K562 (cell line): ENCODE measurements around the gene CHEK2. TPM values are rescaled to one million over a fixed set of nuclear protein-coding genes. Genes with fewer than 3 reads are reported as not detected.

ENCODE experiments used
- ATAC-seq: fragments of 200-7000 bp; cut with Tn5 transposase; 3 replicates; pipeline ENCODE4 v1.9.1; 2020; ENCODE audit warnings: moderate library complexity
- BruUV-seq: library from RNA; stranded (reverse); fragments of 400-500 nt; replicated peaks from 2 replicates; lab custom pipeline; 2021; lab: Mats Ljungman, UMichigan
- CTCF ChIA-PET: fragments of 300-600 bp; formaldehyde crosslinking; extraction: SDS; loops from one replicate; lab custom pipeline; 2021; ENCODE audit warnings: low intra/inter-chr PET ratio; lab: Yijun Ruan, JAX
- POLR2A ChIA-PET: fragments of 300-600, 350-650 bp; sonication (Branson Sonifier 250); formaldehyde crosslinking; extraction: SDS; loops from one replicate; lab custom pipeline; 2021; ENCODE audit warnings: antibody characterized with exemption, inconsistent platforms; lab: Yijun Ruan, JAX
- DNase-seq, 4 experiments: peaks; one replicate each; pipeline versions ENCODE4 v3.0.0 to v3.0.0-alpha.2; 2011 to 2018; ENCODE audit warnings: low spot score in 3 of 4, mixed read lengths in 3 of 4; ENCODE audit errors: extremely low read depth in 1 of 4
- FAIRE-seq: peaks from 2 replicates; lab custom pipeline; 2011; peaks lifted over from hg19 to GRCh38; lab: Jason Lieb, UNC
- H2AFZ ChIP-seq: 2 replicates; pipeline ENCODE4 v1.6.0; 2011; ENCODE audit warnings: low read depth, low read length, control low read depth, inconsistent platforms
- H3K27ac ChIP-seq: fragments of 200-600 bp; 3 replicates; pipeline ENCODE4 v1.8.0; 2011; ENCODE audit warnings: low read depth, mild to moderate bottlenecking, control low read depth, inconsistent platforms, low read length, moderate library complexity, mixed read lengths; ENCODE audit errors: extremely low read depth
- H3K27me3 ChIP-seq, 2 experiments: fragments of 300-600 bp in 1 of 2; 2 replicates in 1 of 2; 3 replicates in 1 of 2; pipeline versions ENCODE4 v1.6.0 to v1.8.0; 2011; ENCODE audit warnings: inconsistent platforms in 2 of 2, low read length in 2 of 2, mild to moderate bottlenecking in 1 of 2, mixed read lengths in 1 of 2, moderate library complexity in 1 of 2; ENCODE audit not compliant: control insufficient read depth in 2 of 2, insufficient read depth in 2 of 2
- H3K36me3 ChIP-seq: fragments of 300-600 bp; 3 replicates; pipeline ENCODE4 v1.8.0; 2011; ENCODE audit warnings: mild to moderate bottlenecking, low read length, inconsistent platforms; ENCODE audit not compliant: control insufficient read depth, insufficient read depth
- H3K4me1 ChIP-seq, 2 experiments: fragments of 200-600 bp in 1 of 2; replicated peaks in 1 of 2; 2 replicates in 1 of 2; 3 replicates in 1 of 2; pipeline versions ENCODE4 v1.5.1 to v1.8.0; 2011; ENCODE audit warnings: inconsistent platforms in 2 of 2, low read length in 2 of 2, mild to moderate bottlenecking in 1 of 2, mixed read lengths in 1 of 2, moderate library complexity in 1 of 2; ENCODE audit not compliant: control insufficient read depth in 2 of 2, insufficient read depth in 2 of 2
- H3K4me2 ChIP-seq: 2 replicates; pipeline ENCODE4 v1.6.1; 2011; ENCODE audit warnings: low read length, control low read depth, inconsistent platforms, mixed read lengths; ENCODE audit not compliant: insufficient read depth
- H3K4me3 ChIP-seq: fragments of 200-600 bp; sonication (generic), shearing (Covaris generic); 2 replicates; pipeline ENCODE4 v1.5.1; 2016; ENCODE audit warnings: control low read depth, inconsistent platforms
- H3K79me2 ChIP-seq: fragments of 200-600 bp; 3 replicates; pipeline ENCODE4 v1.8.0; 2011; ENCODE audit warnings: low read length, inconsistent platforms; ENCODE audit not compliant: control insufficient read depth, insufficient read depth
- H3K9ac ChIP-seq, 2 experiments: 2 replicates each; pipeline versions ENCODE4 v1.6.0 to v1.6.1; 2011; ENCODE audit warnings: low read depth in 2 of 2, low read length in 2 of 2, control low read depth in 1 of 2, inconsistent platforms in 1 of 2, mild to moderate bottlenecking in 1 of 2, mixed read lengths in 1 of 2; ENCODE audit not compliant: insufficient read depth in 1 of 2
- H3K9me1 ChIP-seq: one replicate; pipeline ENCODE4 v1.6.0; 2011; ENCODE audit warnings: inconsistent platforms, mild to moderate bottlenecking, low read length, moderate library complexity; ENCODE audit not compliant: control insufficient read depth, insufficient read depth
- H3K9me3 ChIP-seq: replicated peaks from 2 replicates; pipeline ENCODE4 v1.5.1; 2011; ENCODE audit warnings: low read depth, low read length, inconsistent platforms; ENCODE audit not compliant: control insufficient read depth, insufficient read depth
- H4K20me1 ChIP-seq: replicated peaks from 2 replicates; pipeline ENCODE4 v1.6.1; 2011; ENCODE audit warnings: low read length, inconsistent platforms, mixed read lengths; ENCODE audit not compliant: control insufficient read depth, insufficient read depth
- BCOR ChIP-seq: fragments of 450-650 bp; IDR thresholded peaks from 2 replicates; pipeline ENCODE4 v1.6.1; 2016
- E2F3 ChIP-seq: fragments of 250-450 bp; sonication (Bioruptor Pico); IDR thresholded peaks from 2 replicates; pipeline ENCODE4 v1.4.0; 2020; ENCODE audit warnings: mild to moderate bottlenecking
- FOS ChIP-seq: IDR thresholded peaks from 3 replicates; pipeline ENCODE4 v1.6.1; 2011; ENCODE audit not compliant: insufficient read length; ENCODE audit errors: extremely low read depth
- HCFC1 ChIP-seq: IDR thresholded peaks from 2 replicates; pipeline ENCODE4 v1.6.1; 2012; ENCODE audit warnings: low read depth, low read length, improper control_type of control experiment
- HMG20A ChIP-seq: fragments of 450-650 bp; formaldehyde crosslinking; conservative IDR thresholded peaks from 2 replicates; pipeline ENCODE4 v1.4.0; 2020; ENCODE audit warnings: mild to moderate bottlenecking, mixed read lengths
- MTA3 ChIP-seq: fragments of 450-650 bp; formaldehyde crosslinking; IDR thresholded peaks from 2 replicates; pipeline ENCODE4 v1.6.1; 2017; ENCODE audit warnings: mild to moderate bottlenecking, borderline replicate concordance
- NBN ChIP-seq: fragments of 450-650 bp; IDR thresholded peaks from 2 replicates; pipeline ENCODE4 v1.6.1; 2016; ENCODE audit warnings: low read depth, mild to moderate bottlenecking
- NFYB ChIP-seq: IDR thresholded peaks from 2 replicates; pipeline ENCODE4 v1.6.1; 2011; ENCODE audit warnings: mild to moderate bottlenecking, moderate library complexity; ENCODE audit not compliant: insufficient read length; ENCODE audit errors: extremely low read depth
- NR1H2 ChIP-seq: sonication (generic); formaldehyde crosslinking; IDR thresholded peaks from 2 replicates; pipeline ENCODE4 v1.4.0; 2020; ENCODE audit warnings: mild to moderate bottlenecking, missing genetic modification reagents
- RBM22 ChIP-seq: fragments of 200-400 bp; formaldehyde crosslinking; IDR thresholded peaks from 2 replicates; pipeline ENCODE4 v1.6.1; 2018; ENCODE audit warnings: low read length, low read depth; ENCODE audit not compliant: poor library complexity, severe bottlenecking
- RBM25 ChIP-seq: fragments of 200-400 bp; formaldehyde crosslinking; IDR thresholded peaks from 2 replicates; pipeline ENCODE4 v1.6.1; 2018; ENCODE audit warnings: low read length, low read depth, moderate library complexity; ENCODE audit not compliant: severe bottlenecking
- SRF ChIP-seq, 2 experiments: fragments of 250-450, 450-650 bp in 1 of 2; sonication (Bioruptor Pico) in 1 of 2; sonication (generic) in 1 of 2; formaldehyde crosslinking; IDR thresholded peaks; 2 replicates each; pipeline versions ENCODE4 v1.5.0 to v1.5.1; 2020 to 2022; ENCODE audit warnings: mild to moderate bottlenecking in 1 of 2, missing genetic modification reagents in 1 of 2
- ZBTB1 ChIP-seq: sonication (generic); formaldehyde crosslinking; IDR thresholded peaks from 2 replicates; pipeline ENCODE4 v1.8.1; 2023; ENCODE audit warnings: missing genetic modification reagents, low read depth, mild to moderate bottlenecking, borderline replicate concordance
- ZKSCAN1 ChIP-seq: fragments of 150-350 bp; IDR thresholded peaks from 2 replicates; pipeline ENCODE4 v1.6.1; 2016; ENCODE audit warnings: low read depth, low read length
- ZNF445 ChIP-seq: fragments of 250-450 bp; sonication (Bioruptor Pico); IDR thresholded peaks from 2 replicates; pipeline ENCODE4 v1.4.0; 2020; ENCODE audit warnings: low read depth, mild to moderate bottlenecking, moderate library complexity
- ZNF696 ChIP-seq: fragments of 250-450 bp; sonication (Bioruptor Pico); conservative IDR thresholded peaks from 2 replicates; pipeline ENCODE4 v1.4.0; 2020; ENCODE audit warnings: mild to moderate bottlenecking, moderate library complexity
- WGBS: fragments of 100-300 bp; shearing (Covaris generic); methylation state at CpG from one replicate; pipeline ENCODE4 v1.1.6; 2016; ENCODE audit warnings: low coverage, mixed read lengths; ENCODE audit not compliant: insufficient coverage; ENCODE audit errors: missing lambda C conversion rate; 5-methylcytosine and 5-hydroxymethylcytosine counted together
- in situ Hi-C: fragments of 300-500 bp; cut with MboI; formaldehyde crosslinking; loops from 4 replicates; pipeline ENCODE4 v1.15.0; 2018; ENCODE audit warnings: inconsistent platforms, mixed read lengths
- intact Hi-C: fragments of 100-400 bp; cut with micrococcal nuclease; formaldehyde crosslinking; loops from 2 replicates; pipeline ENCODE4 v1.14.2; 2022
- polyA plus RNA-seq, 8 experiments: library from polyadenylated mRNA; depleted of rRNA in 4 of 8; stranded (reverse) in 5 of 8; unstranded in 3 of 8; fragments of >200 nt; fragmentation: Nextera tagmentation in 2 of 8; fragmentation: Illumina TruSeq in 1 of 8; extraction: Ambion mirVana in 2 of 8; extraction: Trizol in 1 of 8; gene quantifications; 2 replicates each; pipeline versions ENCODE4 v1.2.1 to v1.2.3, GENCODE V29; 2011 to 2014; ENCODE audit warnings: inconsistent platforms in 1 of 8, missing spikeins in 1 of 8
- total RNA-seq, 7 experiments: library from RNA; depleted of rRNA in 6 of 7; stranded (reverse); fragments of >200 nt in 6 of 7; fragmentation: Illumina TruSeq in 2 of 7; extraction: Trizol in 2 of 7; gene quantifications; 2 replicates each; pipeline versions ENCODE4 v1.2.1 to v1.2.3, GENCODE V29; 2011 to 2021; ENCODE audit warnings: low replicate concordance in 1 of 7
- TF ChIP-seq, protein P1 (sequence below): fragments of 250-450 bp; sonication (Bioruptor Pico); IDR thresholded peaks from 2 replicates; pipeline ENCODE4 v1.5.0; 2021; ENCODE audit warnings: mild to moderate bottlenecking, borderline replicate concordance
- TF ChIP-seq, protein P2 (sequence below): sonication (generic); formaldehyde crosslinking; IDR thresholded peaks from 2 replicates; pipeline ENCODE4 v1.8.0; 2022; ENCODE audit warnings: missing genetic modification reagents, mild to moderate bottlenecking, borderline replicate concordance
- TF ChIP-seq, protein P3 (sequence below): fragments of 450-650 bp; formaldehyde crosslinking; IDR thresholded peaks from 2 replicates; pipeline ENCODE4 v1.4.0; 2020; ENCODE audit warnings: mild to moderate bottlenecking, moderate library complexity

The CHEK2 gene
- total and polyA plus RNA-seq, 9 of the 15 experiments (the other 6 are each of a cell fraction or from before 2014, with no cell fraction given): 28.7 to 102 (median 58.0) TPM

DNA sequence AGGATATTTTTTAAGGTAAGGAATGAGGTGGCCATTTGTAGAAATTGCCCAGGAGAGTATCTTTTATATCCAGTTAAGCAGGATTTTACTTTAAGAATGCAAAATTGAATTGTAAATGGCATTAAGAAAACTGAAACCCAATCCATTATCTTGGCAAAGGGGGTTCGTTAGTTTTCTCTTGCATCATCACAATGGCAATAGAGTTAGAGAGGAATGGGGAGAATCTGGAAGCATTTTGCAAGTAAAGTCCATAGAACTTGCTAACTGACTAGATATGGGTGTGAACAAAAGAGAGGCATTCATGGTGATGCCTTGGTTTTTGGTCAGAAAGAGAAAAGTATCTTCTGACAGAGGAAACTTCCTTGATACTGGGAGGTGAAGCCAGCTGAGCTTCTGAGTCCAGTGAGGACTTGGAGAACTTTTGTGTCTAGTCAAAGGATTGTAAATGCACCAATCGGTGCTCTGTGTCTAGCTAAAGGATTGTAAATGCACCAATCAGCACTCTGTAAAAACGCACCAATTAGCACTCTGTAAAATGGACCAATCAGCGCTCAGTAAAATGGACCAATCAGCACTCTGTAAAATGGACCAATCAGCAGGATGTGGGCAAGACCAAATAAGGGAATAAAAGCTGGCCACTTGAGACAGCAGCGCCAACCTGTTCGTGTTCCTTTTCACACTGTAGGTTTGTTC, 27.2 kb upstream of the CHEK2 start:
- BruUV-seq: no TSS peak
- peak overlapping the region; percentile 45; the same call in 1 of the 2 replicates for H2AFZ ChIP-seq
- intact Hi-C loops: no loop called here
- H3K79me2 ChIP-seq: peaks cover 14% of the 10 kb centered on the region
- no peak overlapping the region for H3K27ac ChIP-seq
- H3K9me3 ChIP-seq: no peaks in the 10 kb centered on the region
- CTCF ChIA-PET: no interaction called here
- no peak for DNase-seq
- H4K20me1 ChIP-seq: no peaks in the 10 kb centered on the region
- H3K9ac ChIP-seq: no peak overlapping the region
- 0 out of 3 replicates have a peak, but pooled peaks cover 3% of the 10 kb centered on the region for H3K36me3 ChIP-seq
- WGBS: 64% methylated on average over 6 of the region's 6 CpGs
- POLR2A ChIA-PET: no interaction called here
- peaks cover 3% of the 10 kb centered on the region in 2 experiments; a peak in 2 of 5 replicates for H3K4me1 ChIP-seq
- H3K4me3 ChIP-seq: no peak overlapping the region
- FAIRE-seq: no peak
- no peak overlapping the region for H3K4me2 ChIP-seq
- ATAC-seq: no peak
- H3K27me3 ChIP-seq: no peaks in the 10 kb centered on the region
- in situ Hi-C loops: no loop called here
- H3K9me1 ChIP-seq: no peaks in the 10 kb centered on the region
- no peak for TF ChIP-seq RBM22
- TF ChIP-seq BCOR: no peak
- no peak for TF ChIP-seq E2F3
- no peak for TF ChIP-seq NR1H2
- no peak for TF ChIP-seq NBN
- TF ChIP-seq ZBTB1 (CRISPR knock-in tag): no peak
- no peak for TF ChIP-seq HCFC1
- TF ChIP-seq, protein P1, sequence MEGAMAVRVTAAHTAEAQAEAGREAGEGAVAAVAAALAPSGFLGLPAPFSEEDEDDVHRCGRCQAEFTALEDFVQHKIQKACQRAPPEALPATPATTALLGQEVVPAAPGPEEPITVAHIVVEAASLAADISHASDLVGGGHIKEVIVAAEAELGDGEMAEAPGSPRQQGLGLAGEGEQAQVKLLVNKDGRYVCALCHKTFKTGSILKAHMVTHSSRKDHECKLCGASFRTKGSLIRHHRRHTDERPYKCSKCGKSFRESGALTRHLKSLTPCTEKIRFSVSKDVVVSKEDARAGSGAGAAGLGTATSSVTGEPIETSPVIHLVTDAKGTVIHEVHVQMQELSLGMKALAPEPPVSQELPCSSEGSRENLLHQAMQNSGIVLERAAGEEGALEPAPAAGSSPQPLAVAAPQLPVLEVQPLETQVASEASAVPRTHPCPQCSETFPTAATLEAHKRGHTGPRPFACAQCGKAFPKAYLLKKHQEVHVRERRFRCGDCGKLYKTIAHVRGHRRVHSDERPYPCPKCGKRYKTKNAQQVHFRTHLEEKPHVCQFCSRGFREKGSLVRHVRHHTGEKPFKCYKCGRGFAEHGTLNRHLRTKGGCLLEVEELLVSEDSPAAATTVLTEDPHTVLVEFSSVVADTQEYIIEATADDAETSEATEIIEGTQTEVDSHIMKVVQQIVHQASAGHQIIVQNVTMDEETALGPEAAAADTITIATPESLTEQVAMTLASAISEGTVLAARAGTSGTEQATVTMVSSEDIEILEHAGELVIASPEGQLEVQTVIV (CRISPR knock-in tag): no peak
- no peak for TF ChIP-seq ZNF445 (CRISPR knock-in tag)
- peak in 1 of 2 experiments; percentile 80; a peak in 2 of 4 replicates for TF ChIP-seq SRF (CRISPR knock-in tag; IDR thresholded peaks at IDR 0.05)
- no peak for TF ChIP-seq ZKSCAN1
- TF ChIP-seq, protein P2, sequence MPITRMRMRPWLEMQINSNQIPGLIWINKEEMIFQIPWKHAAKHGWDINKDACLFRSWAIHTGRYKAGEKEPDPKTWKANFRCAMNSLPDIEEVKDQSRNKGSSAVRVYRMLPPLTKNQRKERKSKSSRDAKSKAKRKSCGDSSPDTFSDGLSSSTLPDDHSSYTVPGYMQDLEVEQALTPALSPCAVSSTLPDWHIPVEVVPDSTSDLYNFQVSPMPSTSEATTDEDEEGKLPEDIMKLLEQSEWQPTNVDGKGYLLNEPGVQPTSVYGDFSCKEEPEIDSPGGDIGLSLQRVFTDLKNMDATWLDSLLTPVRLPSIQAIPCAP (CRISPR knock-in tag): no peak
- no peak for TF ChIP-seq MTA3
- TF ChIP-seq FOS: peak; percentile 3
- TF ChIP-seq NFYB: peak; percentile 73
- TF ChIP-seq ZNF696 (CRISPR knock-in tag): no peak
- peak; percentile 39 for TF ChIP-seq RBM25
- TF ChIP-seq HMG20A (CRISPR knock-in tag): no peak
- TF ChIP-seq, protein P3, sequence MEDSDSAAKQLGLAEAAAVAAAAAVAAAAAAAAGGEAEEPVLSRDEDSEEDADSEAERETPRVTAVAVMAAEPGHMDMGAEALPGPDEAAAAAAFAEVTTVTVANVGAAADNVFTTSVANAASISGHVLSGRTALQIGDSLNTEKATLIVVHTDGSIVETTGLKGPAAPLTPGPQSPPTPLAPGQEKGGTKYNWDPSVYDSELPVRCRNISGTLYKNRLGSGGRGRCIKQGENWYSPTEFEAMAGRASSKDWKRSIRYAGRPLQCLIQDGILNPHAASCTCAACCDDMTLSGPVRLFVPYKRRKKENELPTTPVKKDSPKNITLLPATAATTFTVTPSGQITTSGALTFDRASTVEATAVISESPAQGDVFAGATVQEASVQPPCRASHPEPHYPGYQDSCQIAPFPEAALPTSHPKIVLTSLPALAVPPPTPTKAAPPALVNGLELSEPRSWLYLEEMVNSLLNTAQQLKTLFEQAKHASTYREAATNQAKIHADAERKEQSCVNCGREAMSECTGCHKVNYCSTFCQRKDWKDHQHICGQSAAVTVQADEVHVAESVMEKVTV (CRISPR knock-in tag): no peak
